Stimulated activated CD8-positive, alpha-beta memory T cell treated with anti-CD3 and anti-CD28 coated beads, Interleukin-4, amount 100 ng/mL, for 24 hours (primary cell): ENCODE data around the gene HDHD2.

Experiments used
- DNase-seq: peaks from one replicate; pipeline ENCODE4 v3.0.0-alpha.2; 2020; ENCODE audit warnings: low read depth

The HDHD2 gene

DNA sequence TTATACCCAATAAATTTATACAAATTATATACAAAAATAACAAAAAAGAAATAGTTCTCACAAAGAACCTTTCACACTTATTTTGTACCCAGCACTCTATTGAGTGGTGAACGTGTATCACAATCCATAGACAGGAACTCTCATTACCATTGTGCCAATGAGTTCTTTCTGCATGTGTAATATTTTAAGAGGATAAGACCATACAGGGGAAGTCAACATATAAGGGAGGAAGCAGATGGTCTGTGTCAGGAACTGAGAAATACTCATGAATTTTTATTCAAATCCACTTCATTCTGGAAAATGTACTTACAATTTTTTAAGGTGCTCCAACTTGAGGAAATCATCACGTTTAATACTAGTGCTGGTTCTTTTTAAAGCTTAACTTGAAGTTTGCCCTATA is 87.8 kb downstream of the HDHD2 start:
- no peak for DNase-seq
